Measurements from ENCODE around the gene CFAP61.
A peak's percentile ranks its signal among the peaks of the same experiment; 100 is the strongest.

The CFAP61 gene

GRCh38 chr20:20404633-20405032 is 352.3 kb downstream of the CFAP61 start:
- DNase-seq: no peak

GRCh38 chr20:20405623-20406022 is 353.3 kb downstream of the CFAP61 start:
- peak; percentile 66 to 93 for DNase-seq

GRCh38 chr20:20406306-20406705 is 354.0 kb downstream of the CFAP61 start:
- peak; percentile 34 to 77 for DNase-seq

GRCh38 chr20:20407891-20408805 is 355.8 kb downstream of the CFAP61 start:
- peak; percentile 72 to 88 for DNase-seq

GRCh38 chr20:20409331-20409730 is 357.0 kb downstream of the CFAP61 start:
- peak in 1 of 2 experiments; percentile 30 for DNase-seq
